Measurements from ENCODE around the gene TAF12. TPM values are rescaled to one million over a fixed set of nuclear protein-coding genes. Genes with fewer than 3 reads are reported as not detected.

TAF12 gene
- polyA plus RNA-seq, 1 donor from 2014 or later: 59.3 TPM

- H3K4me3 ChIP-seq (ENCODE audit: low read length): no peak overlapping the region
- no peak overlapping the region for H3K9ac ChIP-seq (ENCODE audit: low read length)
- H3K9me3 ChIP-seq (ENCODE audit: low read length): no peaks in the 10 kb centered on the region
- TF ChIP-seq POLR2AphosphoS5 (IDR thresholded peaks at IDR 0.05) (no peak), EZH2 (IDR thresholded peaks at IDR 0.05; ENCODE audit: borderline replicate concordance, insufficient read depth, low read length, poor library complexity, severe bottlenecking) (no peak), MXI1 (conservative IDR thresholded peaks at IDR 0.05; ENCODE audit: poor library complexity, severe bottlenecking) (no peak)
- no peaks in the 10 kb centered on the region for H3K9me2 ChIP-seq (ENCODE audit: insufficient read depth, low read length)
- H3K79me2 ChIP-seq (replicated peaks; ENCODE audit: insufficient read depth, low read length): no peaks in the 10 kb centered on the region
- no peak overlapping the region for H3K4me2 ChIP-seq (ENCODE audit: low read length)
- no peaks in the 10 kb centered on the region for H3F3A ChIP-seq (ENCODE audit: insufficient read depth, low read length, poor library complexity, severe bottlenecking)
- no peaks in the 10 kb centered on the region for H3K27me3 ChIP-seq (ENCODE audit: insufficient read depth, low read depth, low read length)
- H2AFZ ChIP-seq (ENCODE audit: low read depth, low read length): no peak overlapping the region
- H3K27ac ChIP-seq (ENCODE audit: low read length): no peak overlapping the region
- H4K20me1 ChIP-seq (ENCODE audit: insufficient read depth): no peaks in the 10 kb centered on the region
- H3K36me3 ChIP-seq (ENCODE audit: insufficient read depth, low read length): no peaks in the 10 kb centered on the region
Measured at GRCh38 chr1:28604411-28604810, 38.5 kb downstream of the TAF12 start.

- H3K27me3 ChIP-seq (ENCODE audit: insufficient read depth, low read depth, low read length): no peaks in the 10 kb centered on the region
- H3K4me2 ChIP-seq (ENCODE audit: low read length): no peak overlapping the region
- no peaks in the 10 kb centered on the region for H3K79me2 ChIP-seq (replicated peaks; ENCODE audit: insufficient read depth, low read length)
- H3K27ac ChIP-seq (ENCODE audit: low read length): no peak overlapping the region
- no peak overlapping the region for H3K9ac ChIP-seq (ENCODE audit: low read length)
- H2AFZ ChIP-seq (ENCODE audit: low read depth, low read length): no peak overlapping the region
- H3K9me2 ChIP-seq (ENCODE audit: insufficient read depth, low read length): no peaks in the 10 kb centered on the region
- H3K9me3 ChIP-seq (ENCODE audit: low read length): no peaks in the 10 kb centered on the region
- no peak for TF ChIP-seq TAF1 (IDR thresholded peaks at IDR 0.05; ENCODE audit: low read depth)
- TF ChIP-seq, protein P1, sequence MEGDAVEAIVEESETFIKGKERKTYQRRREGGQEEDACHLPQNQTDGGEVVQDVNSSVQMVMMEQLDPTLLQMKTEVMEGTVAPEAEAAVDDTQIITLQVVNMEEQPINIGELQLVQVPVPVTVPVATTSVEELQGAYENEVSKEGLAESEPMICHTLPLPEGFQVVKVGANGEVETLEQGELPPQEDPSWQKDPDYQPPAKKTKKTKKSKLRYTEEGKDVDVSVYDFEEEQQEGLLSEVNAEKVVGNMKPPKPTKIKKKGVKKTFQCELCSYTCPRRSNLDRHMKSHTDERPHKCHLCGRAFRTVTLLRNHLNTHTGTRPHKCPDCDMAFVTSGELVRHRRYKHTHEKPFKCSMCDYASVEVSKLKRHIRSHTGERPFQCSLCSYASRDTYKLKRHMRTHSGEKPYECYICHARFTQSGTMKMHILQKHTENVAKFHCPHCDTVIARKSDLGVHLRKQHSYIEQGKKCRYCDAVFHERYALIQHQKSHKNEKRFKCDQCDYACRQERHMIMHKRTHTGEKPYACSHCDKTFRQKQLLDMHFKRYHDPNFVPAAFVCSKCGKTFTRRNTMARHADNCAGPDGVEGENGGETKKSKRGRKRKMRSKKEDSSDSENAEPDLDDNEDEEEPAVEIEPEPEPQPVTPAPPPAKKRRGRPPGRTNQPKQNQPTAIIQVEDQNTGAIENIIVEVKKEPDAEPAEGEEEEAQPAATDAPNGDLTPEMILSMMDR (IDR thresholded peaks at IDR 0.05; ENCODE audit: poor library complexity, severe bottlenecking): peak; percentile 83
- TF ChIP-seq MXI1 (conservative IDR thresholded peaks at IDR 0.05; ENCODE audit: poor library complexity, severe bottlenecking): no peak
- TF ChIP-seq EP300 (conservative IDR thresholded peaks at IDR 0.05; ENCODE audit: poor library complexity, severe bottlenecking): no peak
- no peak for TF ChIP-seq POLR2AphosphoS5 (IDR thresholded peaks at IDR 0.05)
- no peak for TF ChIP-seq EZH2 (IDR thresholded peaks at IDR 0.05; ENCODE audit: borderline replicate concordance, insufficient read depth, low read length, poor library complexity, severe bottlenecking)
- peak; percentile 85 for TF ChIP-seq RAD21 (conservative IDR thresholded peaks at IDR 0.05)
- TF ChIP-seq, protein P2, sequence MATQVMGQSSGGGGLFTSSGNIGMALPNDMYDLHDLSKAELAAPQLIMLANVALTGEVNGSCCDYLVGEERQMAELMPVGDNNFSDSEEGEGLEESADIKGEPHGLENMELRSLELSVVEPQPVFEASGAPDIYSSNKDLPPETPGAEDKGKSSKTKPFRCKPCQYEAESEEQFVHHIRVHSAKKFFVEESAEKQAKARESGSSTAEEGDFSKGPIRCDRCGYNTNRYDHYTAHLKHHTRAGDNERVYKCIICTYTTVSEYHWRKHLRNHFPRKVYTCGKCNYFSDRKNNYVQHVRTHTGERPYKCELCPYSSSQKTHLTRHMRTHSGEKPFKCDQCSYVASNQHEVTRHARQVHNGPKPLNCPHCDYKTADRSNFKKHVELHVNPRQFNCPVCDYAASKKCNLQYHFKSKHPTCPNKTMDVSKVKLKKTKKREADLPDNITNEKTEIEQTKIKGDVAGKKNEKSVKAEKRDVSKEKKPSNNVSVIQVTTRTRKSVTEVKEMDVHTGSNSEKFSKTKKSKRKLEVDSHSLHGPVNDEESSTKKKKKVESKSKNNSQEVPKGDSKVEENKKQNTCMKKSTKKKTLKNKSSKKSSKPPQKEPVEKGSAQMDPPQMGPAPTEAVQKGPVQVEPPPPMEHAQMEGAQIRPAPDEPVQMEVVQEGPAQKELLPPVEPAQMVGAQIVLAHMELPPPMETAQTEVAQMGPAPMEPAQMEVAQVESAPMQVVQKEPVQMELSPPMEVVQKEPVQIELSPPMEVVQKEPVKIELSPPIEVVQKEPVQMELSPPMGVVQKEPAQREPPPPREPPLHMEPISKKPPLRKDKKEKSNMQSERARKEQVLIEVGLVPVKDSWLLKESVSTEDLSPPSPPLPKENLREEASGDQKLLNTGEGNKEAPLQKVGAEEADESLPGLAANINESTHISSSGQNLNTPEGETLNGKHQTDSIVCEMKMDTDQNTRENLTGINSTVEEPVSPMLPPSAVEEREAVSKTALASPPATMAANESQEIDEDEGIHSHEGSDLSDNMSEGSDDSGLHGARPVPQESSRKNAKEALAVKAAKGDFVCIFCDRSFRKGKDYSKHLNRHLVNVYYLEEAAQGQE (IDR thresholded peaks at IDR 0.05; ENCODE audit: borderline replicate concordance): no peak
- TF ChIP-seq SMC3 (conservative IDR thresholded peaks at IDR 0.05; ENCODE audit: poor library complexity): peak; percentile 84
- no peak overlapping the region for H3K4me3 ChIP-seq (ENCODE audit: low read length)
- H4K20me1 ChIP-seq (ENCODE audit: insufficient read depth): no peaks in the 10 kb centered on the region
- H3K36me3 ChIP-seq (ENCODE audit: insufficient read depth, low read length): no peaks in the 10 kb centered on the region
- H3F3A ChIP-seq (ENCODE audit: insufficient read depth, low read length, poor library complexity, severe bottlenecking): no peaks in the 10 kb centered on the region
Measured at GRCh38 chr1:28602536-28603439, 40.1 kb downstream of the TAF12 start.

Measured in neural cell (in vitro differentiated cells).